ENCODE data around the gene STYXL1.

STYXL1 gene

DNA sequence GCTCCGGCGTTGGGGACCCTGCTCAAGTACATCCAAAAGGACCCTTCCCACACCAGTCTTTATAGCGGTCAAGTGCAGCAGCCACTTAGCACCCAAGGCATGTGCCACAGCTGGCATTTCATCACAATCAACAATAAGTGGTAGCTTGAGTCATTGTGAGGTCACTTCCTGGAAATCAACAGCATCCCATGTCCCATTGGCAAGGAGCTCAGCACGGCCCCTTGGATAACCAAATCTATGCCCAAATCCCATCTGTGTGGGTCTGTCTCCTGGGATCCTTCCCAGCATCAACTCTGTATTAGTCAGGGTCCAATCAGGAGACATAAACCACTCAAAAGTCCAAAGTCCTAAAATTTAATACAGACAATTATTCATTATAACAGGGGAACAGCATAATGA, 27.2 kb upstream of the STYXL1 start:
- Histone ChIP-seq H3K14ac (ENCODE audit: low read length in 2 of 2) (no peak overlapping the region), H3K36me3 (ENCODE audit: control insufficient read depth in 1 of 2, insufficient read depth in 2 of 2, low read depth in 1 of 2, low read length in 2 of 2) (peaks cover 0 to 13% of the 10 kb centered on the region in 2 experiments), H2AK5ac (ENCODE audit: low read length, severe bottlenecking) (no peak overlapping the region), H3K27ac (ENCODE audit: low read length, poor library complexity, severe bottlenecking) (no peak overlapping the region), H3K18ac (ENCODE audit: low read depth in 1 of 2, low read length in 2 of 2) (no peak overlapping the region), H3K79me1 (replicated peaks; ENCODE audit: low read length, poor library complexity, severe bottlenecking) (no peaks in the 10 kb centered on the region), H4K91ac (ENCODE audit: low read length) (no peak overlapping the region), H3K4me2 (ENCODE audit: low read length, poor library complexity, severe bottlenecking) (no peak overlapping the region), H2BK12ac (ENCODE audit: low read length in 2 of 2) (peak overlapping the region in 1 of 2 experiments; percentile 45), H3K23ac (ENCODE audit: low read length in 2 of 2) (no peak overlapping the region), H3K4me3 (ENCODE audit: insufficient read depth in 1 of 2, low read depth in 1 of 2, low read length in 2 of 2) (no peak overlapping the region), H2BK15ac (ENCODE audit: low read depth, poor library complexity, severe bottlenecking) (no peak overlapping the region), H2BK120ac (ENCODE audit: low read depth, low read length) (no peak overlapping the region), H4K8ac (ENCODE audit: low read length) (no peak overlapping the region), H3K4ac (ENCODE audit: low read depth in 1 of 2, low read length in 2 of 2) (no peak overlapping the region), H3K27me3 (ENCODE audit: control insufficient read depth in 1 of 2, insufficient read depth in 1 of 2, low read length in 2 of 2) (no peaks in the 10 kb centered on the region), H3K9ac (ENCODE audit: low read length) (peak overlapping the region; percentile 52), H2AFZ (ENCODE audit: low read depth, low read length) (no peak overlapping the region), H2BK5ac (ENCODE audit: low read depth, low read length, poor library complexity, severe bottlenecking) (no peak overlapping the region), H3K4me1 (ENCODE audit: control insufficient read depth, insufficient read depth, low read depth, low read length) (no peaks in the 10 kb centered on the region), H3K9me3 (ENCODE audit: control insufficient read depth, low read length) (no peaks in the 10 kb centered on the region)
- WGBS: 74% methylated on average over 4 of the region's 4 CpGs
- DNase-seq: peak; percentile 45

DNA sequence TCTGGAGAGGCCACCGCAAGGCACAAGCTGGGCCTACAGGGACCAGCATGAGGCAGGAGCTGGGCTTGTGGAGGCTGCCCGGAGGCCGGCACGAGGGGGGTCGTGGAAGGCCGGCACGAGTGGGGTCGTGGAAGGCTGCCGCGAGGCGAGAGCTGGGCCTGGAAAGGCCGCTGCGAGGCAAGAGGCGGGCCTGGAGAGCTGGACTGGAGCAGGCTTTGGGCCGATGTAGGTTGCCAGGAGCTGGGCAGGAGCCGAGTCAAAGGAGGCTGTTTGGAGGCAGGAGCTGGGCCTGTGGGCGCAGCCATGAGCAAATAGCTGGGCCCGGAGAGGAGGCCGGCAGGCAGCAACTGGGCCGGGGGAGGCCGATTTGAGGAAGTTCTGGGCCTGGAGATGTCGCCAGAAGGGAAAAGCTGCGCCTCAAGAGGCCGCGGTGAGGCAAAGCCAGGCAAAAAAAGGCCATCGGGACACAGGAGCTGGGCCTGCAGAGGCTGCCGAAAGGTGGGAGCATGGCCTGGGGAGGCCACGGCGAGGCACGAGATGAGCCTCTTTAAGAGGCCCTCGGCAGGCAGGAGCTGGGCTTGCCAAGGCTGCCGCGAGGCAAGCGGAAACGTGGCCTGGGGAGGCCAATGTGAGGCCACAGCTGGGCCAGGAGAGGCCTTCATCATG, 26.6 kb upstream of the STYXL1 start:
- Histone ChIP-seq H3K36me3 (ENCODE audit: control insufficient read depth in 1 of 2, insufficient read depth in 2 of 2, low read depth in 1 of 2, low read length in 2 of 2) (peaks cover 0 to 13% of the 10 kb centered on the region in 2 experiments), H2BK5ac (ENCODE audit: low read depth, low read length, poor library complexity, severe bottlenecking) (no peak overlapping the region)

DNA sequence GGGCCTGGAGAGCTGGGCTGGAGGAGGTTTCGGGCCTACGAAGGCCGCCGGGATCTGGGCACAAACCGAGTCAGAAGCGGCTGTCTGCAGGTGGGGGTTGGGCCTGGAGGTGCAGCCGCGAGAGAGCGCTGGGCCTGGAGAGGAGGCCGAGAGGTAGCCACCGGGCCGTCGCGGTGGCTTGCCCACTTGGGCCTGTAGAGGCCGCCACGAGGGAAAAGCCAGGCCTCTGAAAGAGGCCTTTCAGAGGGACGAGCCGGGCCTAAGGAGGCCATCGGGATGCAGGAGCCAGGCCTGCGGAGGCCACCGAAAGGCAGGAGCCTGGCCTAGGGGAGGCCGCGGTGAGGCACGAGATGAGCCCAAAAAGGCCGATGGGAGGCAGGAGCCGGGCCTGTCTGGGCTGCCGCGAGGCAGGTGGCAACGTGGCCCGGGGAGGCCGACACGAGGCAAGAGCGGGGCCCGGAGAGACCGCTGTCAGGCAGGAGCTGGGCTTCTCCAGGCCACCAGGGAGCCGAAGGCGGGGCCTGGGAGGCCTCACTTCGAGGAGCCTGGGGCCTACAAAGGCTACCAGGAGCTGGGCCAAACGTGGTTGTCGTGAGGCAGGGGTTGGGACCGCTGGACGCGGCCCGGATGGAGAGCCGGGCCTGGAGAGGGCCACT, 25.7 kb upstream of the STYXL1 start:
- Histone ChIP-seq H3K27ac (ENCODE audit: low read length, poor library complexity, severe bottlenecking) (no peak overlapping the region), H4K8ac (ENCODE audit: low read length) (peak overlapping the region; percentile 73), H3K23ac (ENCODE audit: low read length in 2 of 2) (no peak overlapping the region), H2AK5ac (ENCODE audit: low read length, severe bottlenecking) (no peak overlapping the region), H2BK12ac (ENCODE audit: low read length in 2 of 2) (peak overlapping the region; percentile 5 to 57), H3K36me3 (ENCODE audit: control insufficient read depth in 1 of 2, insufficient read depth in 2 of 2, low read depth in 1 of 2, low read length in 2 of 2) (peaks cover 0 to 13% of the 10 kb centered on the region in 2 experiments), H3K14ac (ENCODE audit: low read length in 2 of 2) (no peak overlapping the region), H4K91ac (ENCODE audit: low read length) (peak overlapping the region; percentile 65), H3K9ac (ENCODE audit: low read length) (no peak overlapping the region), H3K4ac (ENCODE audit: low read depth in 1 of 2, low read length in 2 of 2) (peak overlapping the region in 1 of 2 experiments; percentile 67), H3K18ac (ENCODE audit: low read depth in 1 of 2, low read length in 2 of 2) (peak overlapping the region in 1 of 2 experiments; percentile 30), H2AFZ (ENCODE audit: low read depth, low read length) (no peak overlapping the region), H3K4me1 (ENCODE audit: control insufficient read depth, insufficient read depth, low read depth, low read length) (peaks cover 4% of the 10 kb centered on the region), H3K79me1 (replicated peaks; ENCODE audit: low read length, poor library complexity, severe bottlenecking) (no peaks in the 10 kb centered on the region), H2BK5ac (ENCODE audit: low read depth, low read length, poor library complexity, severe bottlenecking) (no peak overlapping the region), H3K4me3 (ENCODE audit: insufficient read depth in 1 of 2, low read depth in 1 of 2, low read length in 2 of 2) (no peak overlapping the region), H2BK15ac (ENCODE audit: low read depth, poor library complexity, severe bottlenecking) (no peak overlapping the region), H3K4me2 (ENCODE audit: low read length, poor library complexity, severe bottlenecking) (no peak overlapping the region), H2BK120ac (ENCODE audit: low read depth, low read length) (no peak overlapping the region), H3K27me3 (ENCODE audit: control insufficient read depth in 1 of 2, insufficient read depth in 1 of 2, low read length in 2 of 2) (no peaks in the 10 kb centered on the region), H3K9me3 (ENCODE audit: control insufficient read depth, low read length) (no peaks in the 10 kb centered on the region)
- 86% methylated on average over 45 of the region's 45 CpGs for WGBS
- no peak for DNase-seq

More for the DNA sequence above, 26.6 kb upstream of the STYXL1 start:
- H2BK12ac ChIP-seq (ENCODE audit: low read length in 2 of 2): peak overlapping the region in 1 of 2 experiments; percentile 45
- 98% methylated on average over 35 of the region's 35 CpGs for WGBS
- no peak overlapping the region for H3K27ac ChIP-seq (ENCODE audit: low read length, poor library complexity, severe bottlenecking)
- no peak overlapping the region for H2AK5ac ChIP-seq (ENCODE audit: low read length, severe bottlenecking)
- peak overlapping the region; percentile 34 for H4K91ac ChIP-seq (ENCODE audit: low read length)
- no peak overlapping the region for H3K9ac ChIP-seq (ENCODE audit: low read length)
- H2BK120ac ChIP-seq (ENCODE audit: low read depth, low read length): peak overlapping the region; percentile 13
- H2BK15ac ChIP-seq (ENCODE audit: low read depth, poor library complexity, severe bottlenecking): peak overlapping the region; percentile 44
- peaks cover under 1% of the 10 kb centered on the region for H3K4me1 ChIP-seq (ENCODE audit: control insufficient read depth, insufficient read depth, low read depth, low read length)
- no peak overlapping the region for H3K4me3 ChIP-seq (ENCODE audit: insufficient read depth in 1 of 2, low read depth in 1 of 2, low read length in 2 of 2)
- no peak overlapping the region for H3K4me2 ChIP-seq (ENCODE audit: low read length, poor library complexity, severe bottlenecking)
- no peaks in the 10 kb centered on the region for H3K27me3 ChIP-seq (ENCODE audit: control insufficient read depth in 1 of 2, insufficient read depth in 1 of 2, low read length in 2 of 2)
- no peak for DNase-seq
- H3K79me1 ChIP-seq (replicated peaks; ENCODE audit: low read length, poor library complexity, severe bottlenecking): no peaks in the 10 kb centered on the region
- H3K4ac ChIP-seq (ENCODE audit: low read depth in 1 of 2, low read length in 2 of 2): no peak overlapping the region
- H2AFZ ChIP-seq (ENCODE audit: low read depth, low read length): no peak overlapping the region
- peak overlapping the region in 1 of 2 experiments; percentile 48 for H3K18ac ChIP-seq (ENCODE audit: low read depth in 1 of 2, low read length in 2 of 2)
- H3K14ac ChIP-seq (ENCODE audit: low read length in 2 of 2): peak overlapping the region in 1 of 2 experiments; percentile 13
- H4K8ac ChIP-seq (ENCODE audit: low read length): no peak overlapping the region
- no peaks in the 10 kb centered on the region for H3K9me3 ChIP-seq (ENCODE audit: control insufficient read depth, low read length)
- no peak overlapping the region for H3K23ac ChIP-seq (ENCODE audit: low read length in 2 of 2)

Measured in mesenchymal stem cell (in vitro differentiated cells and primary cell).